Brain microvascular endothelial cell (primary cell): ENCODE measurements around the gene CREB3.

Source experiments
- DNase-seq: peaks from one replicate; pipeline ENCODE4 v3.0.0-alpha.2; 2020
- H3K27ac ChIP-seq: fragments of 250-450 bp; sonication (Bioruptor Pico); 2 replicates; pipeline ENCODE4 v1.5.1; 2020; ENCODE audit warnings: mild to moderate bottlenecking, moderate library complexity
- H3K27me3 ChIP-seq: fragments of 250-450 bp; sonication (Bioruptor Pico); replicated peaks from 2 replicates; pipeline ENCODE4 v1.5.1; 2020; ENCODE audit warnings: mild to moderate bottlenecking
- H3K36me3 ChIP-seq: fragments of 250-450 bp; sonication (Bioruptor Pico); replicated peaks from 2 replicates; pipeline ENCODE4 v1.5.1; 2020; ENCODE audit warnings: mild to moderate bottlenecking
- H3K4me3 ChIP-seq: 2 replicates; pipeline ENCODE4 v1.5.1; 2011; ENCODE audit warnings: low read depth, mild to moderate bottlenecking, control low read depth, low read length, moderate library complexity
- in situ Hi-C: cut with HindIII; loops from 2 replicates; pipeline ENCODE4 v1.10.0; 2017; ENCODE audit warnings: low sequenced_read_pairs, low pct_ligation_motif_present
- TF ChIP-seq, protein P1 (sequence below): IDR thresholded peaks from 2 replicates; pipeline ENCODE4 v1.5.1; 2011; ENCODE audit warnings: low read depth, mild to moderate bottlenecking, moderate library complexity, low read length, control low read depth, inconsistent platforms; ENCODE audit errors: missing control alignments

Gene CREB3, protein sequence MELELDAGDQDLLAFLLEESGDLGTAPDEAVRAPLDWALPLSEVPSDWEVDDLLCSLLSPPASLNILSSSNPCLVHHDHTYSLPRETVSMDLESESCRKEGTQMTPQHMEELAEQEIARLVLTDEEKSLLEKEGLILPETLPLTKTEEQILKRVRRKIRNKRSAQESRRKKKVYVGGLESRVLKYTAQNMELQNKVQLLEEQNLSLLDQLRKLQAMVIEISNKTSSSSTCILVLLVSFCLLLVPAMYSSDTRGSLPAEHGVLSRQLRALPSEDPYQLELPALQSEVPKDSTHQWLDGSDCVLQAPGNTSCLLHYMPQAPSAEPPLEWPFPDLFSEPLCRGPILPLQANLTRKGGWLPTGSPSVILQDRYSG

DNA sequence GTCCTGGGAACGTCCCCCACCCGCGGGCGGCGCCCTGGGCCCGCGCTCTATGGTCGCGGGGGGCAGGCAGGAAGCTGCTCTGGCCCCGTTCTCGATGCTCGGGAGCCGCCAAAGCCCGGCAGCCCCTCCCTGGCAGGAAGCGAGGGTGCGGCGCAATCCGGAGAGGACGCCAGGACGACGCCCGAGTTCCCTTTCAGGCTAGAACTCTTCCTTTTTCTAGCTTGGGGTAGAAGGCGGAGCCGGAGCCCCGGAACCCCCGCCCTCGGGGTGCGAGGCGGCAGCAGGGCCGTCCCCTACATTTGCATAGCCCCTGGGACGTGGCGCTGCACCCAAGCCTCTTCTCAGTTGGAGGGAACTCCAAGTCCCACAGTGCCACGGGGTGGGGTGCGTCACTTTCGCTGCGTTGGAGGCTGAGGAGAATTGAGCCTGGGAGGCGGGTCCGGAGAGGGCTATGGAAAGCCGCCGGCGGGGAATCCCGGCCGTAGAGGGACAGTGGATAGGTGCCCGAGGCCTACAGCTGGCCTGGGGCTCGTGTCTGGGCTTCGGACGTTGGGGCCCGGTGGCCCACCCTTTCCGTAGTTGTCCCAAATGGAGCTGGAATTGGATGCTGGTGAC is at the start of gene CREB3, which contains the start of gene TLN1:
Gene CREB3 (plus strand): TSS at position 482 of the 615 bp plus-strand sequence. CDS start 107 bp downstream, at position 589.
Gene TLN1 (minus strand): TSS at position 11 of the 615 bp plus-strand sequence. CDS start 6,501 bp downstream, outside the sequence.
- in situ Hi-C loops: no loop called here
- DNase-seq: peak; percentile 99
- TF ChIP-seq, protein P1, sequence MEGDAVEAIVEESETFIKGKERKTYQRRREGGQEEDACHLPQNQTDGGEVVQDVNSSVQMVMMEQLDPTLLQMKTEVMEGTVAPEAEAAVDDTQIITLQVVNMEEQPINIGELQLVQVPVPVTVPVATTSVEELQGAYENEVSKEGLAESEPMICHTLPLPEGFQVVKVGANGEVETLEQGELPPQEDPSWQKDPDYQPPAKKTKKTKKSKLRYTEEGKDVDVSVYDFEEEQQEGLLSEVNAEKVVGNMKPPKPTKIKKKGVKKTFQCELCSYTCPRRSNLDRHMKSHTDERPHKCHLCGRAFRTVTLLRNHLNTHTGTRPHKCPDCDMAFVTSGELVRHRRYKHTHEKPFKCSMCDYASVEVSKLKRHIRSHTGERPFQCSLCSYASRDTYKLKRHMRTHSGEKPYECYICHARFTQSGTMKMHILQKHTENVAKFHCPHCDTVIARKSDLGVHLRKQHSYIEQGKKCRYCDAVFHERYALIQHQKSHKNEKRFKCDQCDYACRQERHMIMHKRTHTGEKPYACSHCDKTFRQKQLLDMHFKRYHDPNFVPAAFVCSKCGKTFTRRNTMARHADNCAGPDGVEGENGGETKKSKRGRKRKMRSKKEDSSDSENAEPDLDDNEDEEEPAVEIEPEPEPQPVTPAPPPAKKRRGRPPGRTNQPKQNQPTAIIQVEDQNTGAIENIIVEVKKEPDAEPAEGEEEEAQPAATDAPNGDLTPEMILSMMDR: no peak

DNA sequence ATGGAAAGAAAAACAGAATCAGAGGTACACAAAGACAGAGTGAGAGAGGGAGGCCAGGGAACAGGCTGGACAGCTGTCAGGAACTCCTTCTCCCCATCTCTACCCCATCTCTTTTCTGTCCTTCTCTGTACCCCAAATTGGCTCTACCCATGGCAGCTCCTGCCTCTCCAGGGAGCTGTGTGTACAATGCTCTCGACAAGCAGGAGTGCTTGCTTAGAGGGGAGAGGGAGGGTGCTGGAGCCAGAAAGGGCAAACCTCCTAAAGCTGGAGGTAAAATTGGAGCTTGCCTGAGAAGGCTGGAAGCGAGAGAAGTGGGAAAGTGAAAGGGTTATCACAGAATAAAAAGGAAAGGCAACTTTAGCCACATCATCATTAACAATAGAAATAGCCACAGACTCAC is 49.1 kb upstream of the CREB3 start:
- in situ Hi-C loops: no loop called here
- no peaks in the 10 kb centered on the region for H3K27me3 ChIP-seq
- H3K27ac ChIP-seq: no peak overlapping the region
- TF ChIP-seq, protein P1: no peak
- no peak for DNase-seq
- peaks cover 68% of the 10 kb centered on the region for H3K36me3 ChIP-seq
- no peak overlapping the region for H3K4me3 ChIP-seq

More for the DNA sequence above, at the start of gene CREB3, which contains the start of gene TLN1:
- Histone ChIP-seq H3K27me3 (no peaks in the 10 kb centered on the region), H3K36me3 (peaks cover 32% of the 10 kb centered on the region), H3K4me3 (peak within 1 kb of the TSS; percentile 96), H3K27ac (peak within 1 kb of the TSS; percentile 76)

DNA sequence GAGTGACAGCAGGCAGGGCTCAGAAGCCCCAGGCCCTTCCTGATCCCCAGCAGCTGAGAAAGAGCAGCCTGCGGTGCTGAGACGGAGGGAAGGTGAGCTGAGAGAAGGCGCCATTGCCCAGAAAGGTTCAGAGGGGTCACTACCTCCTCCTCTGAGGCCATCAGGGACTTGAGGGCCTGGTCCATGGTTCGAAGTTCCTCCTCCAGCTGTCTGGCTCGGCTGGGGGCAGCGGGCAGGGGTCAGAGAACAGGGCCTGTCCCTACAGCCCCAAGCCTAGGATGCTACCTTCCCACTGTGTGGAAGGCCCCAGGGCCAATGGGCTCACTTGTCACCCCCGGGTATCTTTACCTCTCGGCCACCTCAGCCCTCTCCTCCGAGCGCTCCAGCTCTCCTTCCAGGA is 47.5 kb upstream of the CREB3 start:
- no peak for DNase-seq
- Histone ChIP-seq H3K4me3 (no peak overlapping the region), H3K27me3 (no peaks in the 10 kb centered on the region), H3K36me3 (peaks cover 73% of the 10 kb centered on the region), H3K27ac (no peak overlapping the region)
- in situ Hi-C loops: no loop called here
- TF ChIP-seq, protein P1: no peak

DNA sequence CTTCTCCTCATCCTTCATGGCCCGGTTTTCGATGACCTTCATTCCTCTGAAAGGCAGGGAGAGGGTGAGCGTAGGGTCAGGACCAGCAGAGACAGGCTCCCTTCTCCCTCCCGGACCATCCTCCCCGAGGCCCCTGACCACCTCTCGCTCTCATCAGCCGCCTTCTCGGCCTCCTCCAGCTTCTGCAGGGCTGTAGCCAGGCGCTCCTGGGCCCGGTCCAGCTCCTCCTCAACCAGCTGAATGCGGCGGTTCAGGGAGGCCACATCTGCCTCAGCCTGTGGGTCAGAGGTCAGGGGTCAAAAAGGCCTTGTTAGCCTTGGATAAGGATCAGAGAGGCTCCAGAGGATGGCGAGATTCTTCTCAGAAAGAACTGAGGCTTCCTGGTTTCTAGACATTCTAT is 47.0 kb upstream of the CREB3 start:
- Histone ChIP-seq H3K27ac (no peak overlapping the region), H3K27me3 (no peaks in the 10 kb centered on the region), H3K4me3 (no peak overlapping the region), H3K36me3 (peaks cover 73% of the 10 kb centered on the region)
- in situ Hi-C loops: no loop called here
- DNase-seq: no peak
- TF ChIP-seq, protein P1: no peak

DNA sequence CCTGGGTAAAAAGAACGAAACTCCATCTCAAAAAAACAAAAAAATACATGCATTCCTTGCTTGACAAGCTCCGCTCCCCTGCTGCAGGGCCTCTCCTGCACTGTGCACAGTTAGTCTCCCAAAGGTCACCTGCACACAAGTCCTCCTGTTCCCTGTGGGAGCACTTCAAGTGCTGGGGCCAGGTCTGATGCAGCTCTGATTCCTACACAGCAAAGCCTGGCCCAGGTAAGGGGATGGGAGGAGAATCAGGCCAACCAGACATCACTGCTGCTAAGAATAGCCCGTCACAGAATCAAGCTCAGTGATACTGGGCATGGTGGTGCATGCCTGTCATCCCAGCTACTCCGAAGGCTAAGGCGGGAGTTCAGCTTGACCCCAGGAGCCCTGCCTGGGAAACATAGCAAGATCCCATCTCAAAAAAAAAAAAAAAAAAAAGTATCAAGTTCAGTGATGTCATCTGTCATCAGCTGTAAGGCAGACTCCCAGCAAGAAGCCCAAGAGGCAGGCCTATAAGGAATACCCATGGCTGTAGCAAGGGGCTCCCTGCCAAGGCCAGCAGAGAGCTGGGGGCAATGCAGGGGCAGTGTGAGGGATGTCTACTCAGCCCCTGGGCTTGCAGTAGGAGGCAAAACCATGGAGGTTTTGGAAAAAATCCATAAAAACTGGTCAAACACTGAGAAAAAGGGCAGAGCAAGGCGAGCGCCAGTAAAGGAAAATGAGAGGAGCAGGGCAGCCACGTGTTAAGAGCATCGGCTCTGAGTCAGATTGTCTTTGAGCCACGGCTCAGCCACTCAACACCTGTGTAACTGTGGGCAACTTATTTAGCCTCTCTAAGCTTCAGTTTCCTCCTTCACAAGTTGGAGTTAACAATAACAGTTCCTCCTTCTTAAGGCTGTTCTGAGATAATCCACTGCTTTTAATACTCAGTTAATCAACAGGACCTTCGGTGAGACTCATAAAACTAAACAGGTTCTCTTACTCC is 46.0 kb upstream of the CREB3 start:
- in situ Hi-C loops: no loop called here
- Histone ChIP-seq H3K36me3 (peaks cover 68% of the 10 kb centered on the region), H3K4me3 (peak overlapping the region; percentile 90), H3K27ac (no peak overlapping the region), H3K27me3 (no peaks in the 10 kb centered on the region)
- no peak for DNase-seq
- TF ChIP-seq, protein P1: no peak
